Ishikawa (cell line): ENCODE results near the gene GALNT5.

Experiments
- CEBPB ChIP-seq: IDR thresholded peaks from 2 replicates; pipeline ENCODE4 v1.6.1; 2012
- CREB1 ChIP-seq: IDR thresholded peaks from 2 replicates; pipeline ENCODE4 v1.6.1; 2012; ENCODE audit warnings: low read depth
- EGR1 ChIP-seq: IDR thresholded peaks from 2 replicates; pipeline ENCODE4 v1.6.1; 2012
- EP300 ChIP-seq: IDR thresholded peaks from 2 replicates; pipeline ENCODE4 v1.6.1; 2012; ENCODE audit warnings: borderline replicate concordance
- NFIC ChIP-seq: IDR thresholded peaks from 2 replicates; pipeline ENCODE4 v1.6.1; 2012
- RAD21 ChIP-seq: IDR thresholded peaks from 2 replicates; pipeline ENCODE4 v1.6.1; 2012; ENCODE audit warnings: low read depth
- YY1 ChIP-seq: IDR thresholded peaks from 2 replicates; pipeline ENCODE4 v1.6.1; 2012; ENCODE audit warnings: low read depth
- TF ChIP-seq, protein P1 (sequence below): IDR thresholded peaks from 2 replicates; pipeline ENCODE4 v1.6.1; 2012

DNA sequence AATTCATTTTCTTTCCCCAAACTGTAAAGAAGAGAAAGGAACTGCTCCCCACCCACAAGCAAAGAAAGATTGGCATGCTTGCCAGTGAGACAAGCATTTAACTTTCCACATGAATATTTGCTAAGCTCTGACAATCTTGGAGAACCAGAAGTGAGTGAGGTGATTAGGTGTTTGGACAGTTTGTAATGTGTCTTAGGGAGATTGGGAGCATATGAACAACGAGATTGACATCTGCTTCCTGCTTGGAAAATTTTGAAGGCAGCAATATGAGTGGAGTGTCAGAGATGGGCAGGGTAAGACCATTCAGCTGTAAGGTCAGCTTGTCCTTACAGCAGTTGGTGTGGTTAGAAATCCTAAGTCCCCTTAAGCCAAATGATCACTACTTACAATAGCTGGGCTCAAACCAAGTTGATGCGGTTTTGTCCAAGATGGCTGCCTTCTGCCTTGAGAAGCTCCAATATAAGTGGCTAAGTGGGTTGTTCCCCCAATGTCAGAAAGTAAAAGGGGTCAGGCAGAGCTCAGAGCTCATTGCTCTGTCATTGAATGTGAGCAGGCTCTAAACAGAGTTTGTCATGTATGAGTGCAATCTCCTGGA, 36.0 kb upstream of the GALNT5 start:
- TF ChIP-seq RAD21, result no peak
- no peak for TF ChIP-seq NFIC
- TF ChIP-seq EP300, result no peak
- TF ChIP-seq CEBPB, result no peak
- TF ChIP-seq, protein P1, sequence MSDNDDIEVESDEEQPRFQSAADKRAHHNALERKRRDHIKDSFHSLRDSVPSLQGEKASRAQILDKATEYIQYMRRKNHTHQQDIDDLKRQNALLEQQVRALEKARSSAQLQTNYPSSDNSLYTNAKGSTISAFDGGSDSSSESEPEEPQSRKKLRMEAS, result no peak
- no peak for TF ChIP-seq YY1
- TF ChIP-seq CREB1, result no peak
- no peak for TF ChIP-seq EGR1
